Activated CD4-positive, alpha-beta T cell treated with anti-CD3 and anti-CD28 coated beads for 24 hours (primary cell): Measurements from ENCODE around the gene MATK.
"Not testable (repeated sequence)": the region's sequence is repeated elsewhere in the genome, so short reads cannot be mapped to it uniquely, and the experiment has no call there.

Experiments
- DNase-seq, 2 donors: peaks; one replicate each; pipeline ENCODE4 v3.0.0-alpha.2; 2020; ENCODE audit warnings: low read depth in 2 of 2

MATK gene

DNA sequence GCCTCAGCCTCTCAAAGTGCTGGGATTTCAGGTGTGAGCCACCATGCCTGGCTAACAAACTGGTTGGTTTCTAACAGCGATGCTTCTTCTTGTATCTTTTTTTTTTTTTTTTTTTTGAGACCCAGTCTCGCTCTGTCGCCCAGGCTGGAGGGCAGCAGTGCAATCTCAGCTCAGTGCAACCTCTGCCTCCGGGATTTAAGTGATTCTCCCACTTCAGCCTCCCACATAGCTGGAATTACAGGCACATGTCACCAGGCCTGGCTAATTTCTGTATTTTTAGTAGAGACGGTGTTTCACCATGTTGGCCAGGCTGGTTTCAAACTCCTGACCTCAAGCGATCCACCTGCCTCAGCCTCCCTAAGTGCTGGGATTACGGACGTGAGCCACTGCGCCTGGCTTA is 30.0 kb upstream of the MATK start:
- not testable (repeated sequence) for DNase-seq

DNA sequence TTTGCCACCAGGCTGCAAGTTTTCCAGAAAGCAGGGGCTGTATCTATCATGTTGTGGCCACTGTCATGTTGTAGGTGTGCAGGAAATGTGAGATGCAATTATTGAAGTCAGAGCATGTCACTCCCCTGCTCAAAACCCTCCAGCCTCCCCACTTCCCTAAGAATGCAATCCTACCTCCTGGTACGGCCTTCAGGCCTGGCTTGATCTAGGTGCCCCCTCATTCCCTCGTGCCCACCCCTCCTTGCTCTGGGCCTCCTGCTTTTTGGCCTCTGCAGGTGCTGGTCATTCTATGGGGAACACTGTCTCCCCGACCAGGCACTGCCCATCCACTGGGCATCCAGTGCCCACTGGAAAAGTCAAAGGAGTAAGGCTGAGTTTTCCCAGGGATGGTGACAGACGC is 28.5 kb upstream of the MATK start:
- no peak for DNase-seq

- DNase-seq = no peak
These were observed 27.6 kb upstream of the MATK start for GRCh38 chr19:3813473-3814392.

DNA sequence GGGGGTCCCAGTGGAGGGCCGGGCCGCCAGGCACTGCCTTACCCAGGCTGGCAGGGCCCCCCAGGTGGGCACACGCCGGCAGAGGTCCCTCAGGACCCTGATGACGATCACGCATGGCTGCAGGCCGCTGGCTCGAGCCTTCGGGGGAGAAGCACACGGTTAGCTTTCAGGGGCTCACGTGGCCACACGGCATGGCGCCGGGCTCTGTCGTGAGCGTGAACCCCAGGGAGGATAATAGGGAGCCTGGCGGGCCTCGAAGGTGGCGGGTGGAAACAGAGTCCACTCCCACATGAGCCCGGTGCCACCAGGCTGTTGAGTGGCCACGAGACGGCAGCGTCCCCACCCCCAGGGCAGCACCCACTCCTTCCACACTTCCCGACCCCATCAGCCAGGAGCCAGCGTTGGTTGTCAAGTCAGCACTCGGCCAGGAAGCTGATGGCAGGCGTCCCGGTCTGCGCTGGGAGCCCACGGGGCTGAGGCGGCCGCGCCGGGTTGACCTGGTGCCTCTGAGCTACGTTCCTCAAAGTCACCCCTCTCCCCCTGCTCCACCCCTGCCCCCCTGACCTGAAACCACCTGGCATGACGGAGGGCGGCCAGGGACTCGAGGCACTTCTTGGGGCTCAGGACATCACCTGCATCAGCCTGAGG is 24.7 kb upstream of the MATK start:
- no peak for DNase-seq

GRCh38 chr19:3809881-3810707 is 23.9 kb upstream of the MATK start:
- DNase-seq = no peak

DNA sequence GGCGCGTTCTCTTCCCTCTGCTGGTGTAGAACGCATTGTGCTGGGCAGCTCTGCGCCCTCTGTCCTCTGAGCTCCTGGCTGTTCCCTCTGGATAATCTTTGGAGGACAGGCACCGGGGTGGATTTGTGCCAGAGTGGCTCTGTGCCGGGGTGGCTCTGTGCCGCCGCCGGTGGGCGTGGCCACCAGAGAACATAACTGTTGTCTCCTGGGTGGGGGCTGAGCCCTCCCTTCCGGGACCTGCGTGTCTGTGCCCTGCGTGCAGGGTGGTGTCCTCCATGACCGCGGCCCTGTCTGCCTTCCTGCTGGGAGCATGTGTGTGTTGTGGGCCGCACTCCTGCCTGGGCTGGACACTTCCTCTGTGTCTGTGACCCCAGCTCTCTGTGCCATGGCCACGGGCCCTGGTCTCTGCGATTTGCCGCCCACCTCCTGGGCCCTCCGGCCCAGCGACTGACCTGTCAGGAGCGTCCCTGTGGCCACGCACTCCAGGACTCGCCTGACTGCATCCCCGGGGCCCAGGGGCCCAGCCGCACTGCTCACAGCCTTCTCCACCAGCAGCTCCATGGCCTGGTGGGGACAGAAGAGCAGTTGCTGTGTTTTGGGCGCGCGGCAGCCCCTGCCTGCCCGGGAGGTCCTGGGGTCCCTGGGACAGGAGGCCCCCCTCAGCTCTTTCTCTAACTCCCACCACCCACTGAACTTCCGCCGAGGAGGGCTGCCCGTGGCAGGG is 22.4 kb upstream of the MATK start:
- DNase-seq = no peak

GRCh38 chr19:3807574-3808354 is 21.6 kb upstream of the MATK start:
- DNase-seq = no peak

DNA sequence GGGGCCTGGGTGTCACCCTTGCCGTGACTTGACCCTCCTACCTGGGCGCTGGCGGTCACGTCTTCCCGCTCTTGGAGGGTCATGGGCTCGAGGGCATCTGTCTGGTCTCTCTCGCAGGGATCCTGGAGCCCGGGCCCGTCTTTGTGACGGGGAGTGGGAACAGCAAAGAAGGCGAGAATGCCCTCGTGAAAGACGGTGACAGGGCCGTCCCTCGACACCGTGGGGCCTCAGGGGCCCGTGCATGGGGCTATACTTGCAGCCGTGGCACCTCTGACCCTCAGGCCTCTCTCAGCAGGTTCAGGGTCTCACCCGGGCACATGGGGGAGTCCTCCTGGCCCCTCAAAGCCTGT is 20.9 kb upstream of the MATK start:
- no peak for DNase-seq

DNA sequence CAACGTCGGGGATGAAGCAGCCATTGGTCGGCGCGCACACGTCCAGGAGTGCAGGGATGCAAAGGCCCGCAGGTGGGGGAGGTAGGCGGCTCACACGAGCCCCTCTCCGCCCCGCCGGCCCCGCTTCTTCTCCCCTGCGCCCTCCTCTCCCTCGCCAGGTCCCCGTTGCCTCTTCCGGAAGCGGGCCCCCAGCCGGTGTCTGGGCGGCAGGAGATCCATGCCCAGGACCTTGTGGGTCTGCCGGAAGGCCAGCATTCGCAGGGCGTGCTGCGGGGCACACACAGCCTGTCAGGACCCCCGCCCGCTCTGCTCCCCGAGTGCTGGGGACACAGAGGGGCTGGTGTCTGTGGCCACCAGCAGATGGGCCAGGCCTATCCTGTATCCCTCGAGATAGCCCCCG is 19.7 kb upstream of the MATK start:
- no peak for DNase-seq

DNA sequence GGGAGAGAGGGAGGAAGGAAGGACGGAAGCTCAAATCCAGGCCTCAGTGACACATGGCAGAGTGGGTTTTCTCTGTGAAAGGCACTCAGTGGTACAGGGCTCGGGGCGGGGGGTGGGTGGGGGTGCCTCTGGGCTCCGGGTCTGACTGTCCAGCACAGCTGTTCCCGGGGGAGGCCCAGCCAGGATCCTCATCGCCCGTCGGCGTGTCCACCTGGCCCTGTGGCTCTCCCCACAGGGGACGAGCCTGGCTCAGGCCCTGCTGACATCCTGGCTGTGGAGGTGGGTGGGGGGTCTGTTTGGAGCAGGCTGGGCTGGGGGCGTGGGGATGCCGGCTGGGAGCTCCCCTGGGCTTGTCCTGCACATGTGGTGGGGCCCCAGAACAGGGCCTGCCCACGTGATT is 18.2 kb upstream of the MATK start:
- no peak for DNase-seq

GRCh38 chr19:3803986-3804385 is 17.8 kb upstream of the MATK start:
- DNase-seq = no peak

GRCh38 chr19:3803114-3803888 is 17.1 kb upstream of the MATK start:
- DNase-seq = no peak

GRCh38 chr19:3801412-3802096 is 15.4 kb upstream of the MATK start:
- DNase-seq = peak in 1 of 2 donors; percentile 59

DNA sequence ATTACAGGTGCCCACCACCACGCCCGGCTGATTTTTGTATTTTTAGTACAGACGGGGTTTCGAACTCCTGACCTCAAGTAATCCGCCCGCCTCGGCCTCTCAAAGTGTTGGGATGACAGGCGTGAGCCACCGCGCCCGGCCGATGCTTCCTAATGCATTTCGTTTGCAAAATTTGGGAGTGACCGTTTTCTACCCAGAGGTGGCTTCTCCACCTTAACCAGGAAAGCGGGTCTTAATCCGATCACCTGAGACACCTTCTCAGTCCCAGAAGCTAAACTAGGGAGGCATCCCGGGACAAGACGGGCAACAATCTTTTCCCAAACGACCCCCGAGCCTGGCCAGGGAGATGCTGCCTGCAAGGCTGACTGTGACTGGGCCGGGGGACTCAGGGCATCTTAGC is 14.8 kb upstream of the MATK start:
- no peak for DNase-seq

- DNase-seq = no peak
These were observed 12.0 kb upstream of the MATK start for GRCh38 chr19:3798137-3798536.

DNA sequence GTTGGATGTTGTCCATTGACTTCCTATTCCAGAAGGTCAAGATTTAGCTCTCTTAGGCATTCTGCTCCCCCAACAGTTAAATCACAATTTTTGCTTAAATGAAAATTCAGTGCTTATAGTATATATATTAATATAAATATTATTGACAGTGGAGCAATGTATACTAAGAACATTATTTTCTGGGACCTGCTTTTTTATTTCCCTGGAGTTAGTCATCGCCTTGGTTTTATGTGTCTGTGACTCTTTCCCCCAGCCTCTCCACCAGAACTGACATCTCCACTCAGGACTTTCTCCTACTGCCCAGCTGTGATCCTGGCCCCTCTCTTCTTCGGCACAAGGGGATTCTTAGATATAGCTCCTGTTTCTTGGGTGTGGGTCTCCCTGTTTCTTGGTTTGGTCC is 10.2 kb upstream of the MATK start:
- DNase-seq = no peak

DNA sequence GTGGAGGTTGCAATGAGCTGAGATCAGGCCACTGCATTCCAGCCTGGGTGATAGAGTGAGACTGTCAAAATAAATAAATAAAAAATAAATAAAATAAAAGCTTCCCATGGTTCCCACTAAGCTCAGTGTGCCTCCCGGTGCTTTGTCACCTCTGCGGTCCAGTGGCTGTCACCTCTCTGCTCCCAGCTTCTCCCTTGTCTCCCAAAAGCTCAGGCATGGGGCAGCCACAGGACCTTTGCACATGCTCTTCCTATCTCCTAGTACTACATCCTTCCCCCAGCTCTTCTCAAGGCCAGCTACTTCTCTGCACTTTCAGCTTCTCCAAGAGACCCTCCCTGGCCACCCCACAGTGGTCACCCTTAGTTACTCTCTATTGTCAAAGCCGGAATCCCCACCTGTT is 7.6 kb upstream of the MATK start:
- no peak for DNase-seq

GRCh38 chr19:3792114-3792513 is 5.9 kb upstream of the MATK start:
- DNase-seq = no peak

DNA sequence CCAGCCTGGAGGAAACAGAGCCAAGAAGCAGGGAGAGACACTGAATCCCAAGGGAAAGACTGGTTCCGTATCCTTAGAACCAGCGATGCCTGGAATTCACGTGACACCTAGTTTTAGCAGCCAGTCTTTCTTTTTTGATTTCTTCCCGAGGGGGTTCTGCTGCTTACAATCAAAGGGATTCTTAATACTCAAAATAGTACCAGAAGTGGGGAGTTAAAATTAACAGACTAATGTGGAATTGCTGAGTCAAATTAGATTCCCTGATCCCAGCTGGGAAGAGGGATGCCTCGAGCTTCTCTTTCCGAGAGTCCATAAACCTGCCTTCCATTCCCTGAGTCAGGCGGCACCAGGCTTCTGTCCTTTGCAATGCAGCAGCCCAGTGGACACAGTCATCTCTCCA is 4.8 kb upstream of the MATK start:
- DNase-seq = no peak
